AG04450 (cell line): ENCODE measurements around the gene TRPT1. TPM values are rescaled to one million over a fixed set of nuclear protein-coding genes. Genes with fewer than 3 reads are reported as not detected.

Experiments used
- CTCF ChIA-PET: fragments of 300-600, 350-600 bp; formaldehyde crosslinking; extraction: SDS; loops from one replicate; lab custom pipeline; 2022; ENCODE audit warnings: antibody characterized with exemption, inconsistent platforms; lab: Charles Lee
- POLR2A ChIA-PET: fragments of 350-600 bp; formaldehyde crosslinking; extraction: SDS; loops from one replicate; lab custom pipeline; 2021; ENCODE audit warnings: antibody characterized with exemption, inconsistent platforms; lab: Yijun Ruan, JAX
- DNase-seq: peaks from one replicate; pipeline ENCODE4 v3.0.0-alpha.2; 2011; ENCODE audit warnings: low read depth, low spot score
- H3K27ac ChIP-seq: one replicate; pipeline ENCODE4 v1.5.1; 2012; ENCODE audit warnings: low read depth, low read length, control low read depth
- H3K27me3 ChIP-seq: one replicate; pipeline ENCODE4 v1.6.0; 2012; ENCODE audit warnings: low read length; ENCODE audit not compliant: control insufficient read depth, insufficient read depth
- H3K4me3 ChIP-seq: 2 replicates; pipeline ENCODE4 v1.5.1; 2011; ENCODE audit warnings: mild to moderate bottlenecking, low read depth, low read length, control low read depth
- H3K9me3 ChIP-seq: 2 replicates; pipeline ENCODE4 v1.5.1; 2012; ENCODE audit warnings: low read length; ENCODE audit not compliant: control insufficient read depth, insufficient read depth
- CTCF ChIP-seq: IDR thresholded peaks from 2 replicates; pipeline ENCODE4 v1.5.1; 2011; ENCODE audit warnings: low read depth, low read length, control low read depth, inconsistent platforms
- polyA plus RNA-seq: library from polyadenylated mRNA; depleted of rRNA; stranded (reverse); fragments of >200 nt; gene quantifications from 2 replicates; pipeline ENCODE4 v1.2.3, GENCODE V29; 2011

The TRPT1 gene
- polyA plus RNA-seq, 1 experiment: 21.6 TPM

DNA sequence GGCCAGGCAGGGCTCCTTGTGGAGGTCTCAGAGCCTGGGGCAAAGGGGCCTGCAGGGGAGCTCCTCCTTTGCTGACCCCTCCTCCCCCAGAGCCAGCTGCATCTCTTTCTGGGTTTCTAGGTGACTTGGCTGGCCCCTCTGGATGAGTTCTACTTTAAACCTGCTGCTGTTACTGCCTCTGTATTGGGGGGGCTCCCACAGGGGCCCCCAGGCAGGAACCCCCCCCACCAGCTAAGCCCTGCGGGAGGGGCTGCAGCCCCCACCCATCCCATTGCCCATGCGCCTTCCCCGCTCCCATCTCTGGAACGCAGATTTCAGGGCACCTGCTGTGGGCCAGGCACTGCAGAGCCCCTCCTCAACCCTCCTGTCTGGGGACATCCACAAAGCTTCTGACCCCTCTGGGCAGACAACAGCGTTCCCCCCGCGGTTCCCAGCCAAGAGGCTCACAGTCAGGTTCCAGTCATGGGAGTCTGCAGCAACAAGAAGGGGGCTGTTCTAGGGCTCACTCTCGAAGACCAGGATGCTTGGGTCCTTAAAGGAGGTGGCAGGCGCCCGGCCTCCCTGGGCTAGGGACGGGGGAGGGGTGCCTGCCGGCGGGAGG lies 24.5 kb upstream of the TRPT1 start:
- Histone ChIP-seq H3K4me3 (peak overlapping the region; percentile 69), H3K27me3 (no peaks in the 10 kb centered on the region), H3K27ac (no peak overlapping the region), H3K9me3 (no peaks in the 10 kb centered on the region)
- TF ChIP-seq CTCF: no peak
- ChIA-PET POLR2A (interaction anchor here (0.6 to 1.7 kb wide), 3 partner anchors 59 to 672 kb away, joined by 3 to 4 read pairs (median 4); partner anchors contain the start of genes PRDX5 and TRMT112), CTCF (interaction anchor here (0.9 to 3.9 kb wide), 11 partner anchors 10 to 105 kb away, joined by 3 to 50 read pairs (median 7); partner anchors contain the start of gene CATSPERZ)
- no peak for DNase-seq

GRCh38 chr11:64249563-64250414 lies 23.8 kb upstream of the TRPT1 start:
- H3K9me3 ChIP-seq: no peaks in the 10 kb centered on the region
- H3K27me3 ChIP-seq: no peaks in the 10 kb centered on the region
- POLR2A ChIA-PET: interaction anchor here (0.6 to 1.7 kb wide), 3 partner anchors 59 to 673 kb away, joined by 3 to 4 read pairs (median 4); partner anchors contain the start of genes PRDX5 and TRMT112
- DNase-seq: no peak
- CTCF ChIA-PET: interaction anchor here (1.6 to 3.9 kb wide), 7 partner anchors 15 to 105 kb away, joined by 5 to 50 read pairs (median 12); partner anchors contain the start of gene CATSPERZ
- no peak for TF ChIP-seq CTCF
- no peak overlapping the region for H3K27ac ChIP-seq
- no peak overlapping the region for H3K4me3 ChIP-seq

GRCh38 chr11:64249038-64249437 lies 23.1 kb upstream of the TRPT1 start:
- POLR2A ChIA-PET: no interaction called here
- CTCF ChIA-PET: interaction anchor here (2.2 to 3.9 kb wide), 4 partner anchors 15 to 83 kb away, joined by 7 to 50 read pairs (median 17); partner anchors contain the start of gene CATSPERZ

GRCh38 chr11:64248578-64248977 lies 22.6 kb upstream of the TRPT1 start:
- no peak for TF ChIP-seq CTCF
- H3K4me3 ChIP-seq: no peak overlapping the region
- POLR2A ChIA-PET: no interaction called here
- H3K27me3 ChIP-seq: no peaks in the 10 kb centered on the region
- CTCF ChIA-PET: no interaction called here
- DNase-seq: no peak
- no peak overlapping the region for H3K27ac ChIP-seq
- H3K9me3 ChIP-seq: no peaks in the 10 kb centered on the region

More at GRCh38 chr11:64249038-64249437, 23.1 kb upstream of the TRPT1 start:
- Histone ChIP-seq H3K9me3 (no peaks in the 10 kb centered on the region), H3K27me3 (no peaks in the 10 kb centered on the region), H3K4me3 (no peak overlapping the region), H3K27ac (no peak overlapping the region)
- no peak for DNase-seq
- TF ChIP-seq CTCF: no peak
